WERI-Rb-1 (cell line): ENCODE measurements around the gene LIFR.

ENCODE experiments used
- DNase-seq: peaks from one replicate; pipeline ENCODE4 v3.0.0-alpha.2; 2020
- H3K27ac ChIP-seq: fragments of 250-450 bp; sonication (Bioruptor Pico); 2 replicates; pipeline ENCODE4 v1.5.1; 2020; ENCODE audit warnings: mild to moderate bottlenecking, moderate library complexity
- H3K27me3 ChIP-seq: fragments of 250-450 bp; sonication (Bioruptor Pico); 2 replicates; pipeline ENCODE4 v1.5.1; 2021; ENCODE audit warnings: mild to moderate bottlenecking, low read depth, moderate library complexity; ENCODE audit not compliant: insufficient read depth, severe bottlenecking
- H3K36me3 ChIP-seq: fragments of 250-450 bp; sonication (Bioruptor Pico); 2 replicates; pipeline ENCODE4 v1.5.1; 2020; ENCODE audit warnings: mild to moderate bottlenecking, moderate library complexity
- H3K4me3 ChIP-seq: 2 replicates; pipeline ENCODE4 v1.5.1; 2011; ENCODE audit warnings: low read depth, mild to moderate bottlenecking, control low read depth, low read length
- H3K9me3 ChIP-seq: fragments of 250-450 bp; sonication (Bioruptor Pico); 2 replicates; pipeline ENCODE4 v1.5.1; 2021; ENCODE audit warnings: mild to moderate bottlenecking, moderate library complexity; ENCODE audit not compliant: severe bottlenecking
- TF ChIP-seq, protein P1 (sequence below): IDR thresholded peaks from 2 replicates; pipeline ENCODE4 v1.5.1; 2011; ENCODE audit warnings: low read depth, mild to moderate bottlenecking, control low read depth, inconsistent platforms, low read length

Gene LIFR

DNA sequence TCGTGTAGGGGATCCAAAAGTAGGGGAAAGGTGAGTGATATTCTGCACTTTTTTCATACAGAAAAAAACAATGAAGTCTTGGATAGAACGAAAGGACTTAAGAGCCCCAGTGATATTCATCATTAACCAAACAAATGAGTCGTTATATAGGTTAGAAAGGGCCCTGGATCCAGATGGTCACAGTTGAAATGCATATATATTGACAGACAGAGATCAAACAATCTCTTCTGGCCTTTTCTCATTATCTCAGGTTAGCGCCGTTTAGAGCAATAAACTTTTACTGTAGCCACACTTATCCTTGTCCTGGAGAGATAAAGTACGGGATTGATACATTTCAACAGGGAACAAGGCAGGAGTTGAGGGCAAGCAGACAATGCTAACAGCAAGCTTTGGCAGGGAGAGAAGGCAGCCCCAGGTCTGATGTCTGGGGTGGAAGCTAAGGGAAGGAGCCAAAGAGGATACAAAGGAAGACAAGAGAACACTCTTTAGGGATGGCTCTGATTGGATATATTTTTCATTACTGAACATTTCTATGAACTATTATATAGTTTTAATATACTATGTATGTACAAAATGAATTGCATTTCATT, 77.0 kb downstream of the LIFR start:
- no peak for DNase-seq
- Histone ChIP-seq H3K4me3 (no peak overlapping the region; the same call in 1 of the 2 replicates), H3K9me3 (no peaks in the 10 kb centered on the region)

DNA sequence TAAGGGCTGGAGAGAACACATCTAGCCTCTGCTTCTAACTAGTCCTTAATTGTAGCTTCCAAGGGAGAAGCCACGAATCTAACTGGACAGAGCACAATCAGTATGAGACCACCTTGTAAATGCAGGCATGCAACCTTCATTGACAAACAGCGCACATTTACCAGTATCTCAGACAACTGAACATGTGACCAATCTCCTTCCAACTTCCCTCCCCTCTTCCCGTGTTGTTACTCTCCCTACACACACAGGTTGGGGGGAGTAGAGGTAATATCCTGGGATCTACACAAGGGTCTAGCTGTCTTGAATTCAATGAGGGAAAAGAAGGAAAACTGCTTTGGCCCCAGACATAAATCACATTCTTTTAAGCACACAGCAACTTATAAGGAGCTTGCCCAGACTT, 77.6 kb downstream of the LIFR start:
- no peaks in the 10 kb centered on the region for H3K27me3 ChIP-seq
- H3K4me3 ChIP-seq, result no peak overlapping the region; the same call in 1 of the 2 replicates
- H3K9me3 ChIP-seq, result no peaks in the 10 kb centered on the region
- DNase-seq, result no peak
- H3K36me3 ChIP-seq, result no peaks in the 10 kb centered on the region
- H3K27ac ChIP-seq, result no peak overlapping the region; the same call in 1 of the 2 replicates
- TF ChIP-seq, protein P1, sequence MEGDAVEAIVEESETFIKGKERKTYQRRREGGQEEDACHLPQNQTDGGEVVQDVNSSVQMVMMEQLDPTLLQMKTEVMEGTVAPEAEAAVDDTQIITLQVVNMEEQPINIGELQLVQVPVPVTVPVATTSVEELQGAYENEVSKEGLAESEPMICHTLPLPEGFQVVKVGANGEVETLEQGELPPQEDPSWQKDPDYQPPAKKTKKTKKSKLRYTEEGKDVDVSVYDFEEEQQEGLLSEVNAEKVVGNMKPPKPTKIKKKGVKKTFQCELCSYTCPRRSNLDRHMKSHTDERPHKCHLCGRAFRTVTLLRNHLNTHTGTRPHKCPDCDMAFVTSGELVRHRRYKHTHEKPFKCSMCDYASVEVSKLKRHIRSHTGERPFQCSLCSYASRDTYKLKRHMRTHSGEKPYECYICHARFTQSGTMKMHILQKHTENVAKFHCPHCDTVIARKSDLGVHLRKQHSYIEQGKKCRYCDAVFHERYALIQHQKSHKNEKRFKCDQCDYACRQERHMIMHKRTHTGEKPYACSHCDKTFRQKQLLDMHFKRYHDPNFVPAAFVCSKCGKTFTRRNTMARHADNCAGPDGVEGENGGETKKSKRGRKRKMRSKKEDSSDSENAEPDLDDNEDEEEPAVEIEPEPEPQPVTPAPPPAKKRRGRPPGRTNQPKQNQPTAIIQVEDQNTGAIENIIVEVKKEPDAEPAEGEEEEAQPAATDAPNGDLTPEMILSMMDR, result no peak

More for the DNA sequence above, 77.0 kb downstream of the LIFR start:
- TF ChIP-seq, protein P1, result no peak
- peak overlapping the region; percentile 4; the same call in 1 of the 2 replicates for H3K27ac ChIP-seq
- H3K27me3 ChIP-seq, result no peaks in the 10 kb centered on the region
- no peaks in the 10 kb centered on the region for H3K36me3 ChIP-seq

DNA sequence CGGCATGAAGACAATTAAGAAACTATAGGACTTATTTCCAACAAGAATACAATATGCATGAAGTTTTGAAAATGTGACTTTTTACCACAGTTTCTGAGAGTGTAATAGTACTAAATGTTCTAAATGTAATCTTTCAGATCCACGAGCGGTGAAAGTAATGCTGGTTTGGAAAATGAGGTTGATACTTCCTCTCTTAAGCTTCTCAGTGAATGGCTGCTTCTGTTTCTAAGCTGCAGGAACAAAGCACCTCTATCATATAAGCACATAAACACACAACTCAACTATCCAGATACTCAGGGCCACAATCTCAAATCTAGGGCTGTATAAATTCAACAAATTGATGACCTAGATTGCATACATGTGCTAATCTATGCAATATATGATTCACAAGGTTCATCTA, 78.3 kb downstream of the LIFR start:
- Histone ChIP-seq H3K27ac (no peak overlapping the region), H3K9me3 (no peaks in the 10 kb centered on the region)

DNA sequence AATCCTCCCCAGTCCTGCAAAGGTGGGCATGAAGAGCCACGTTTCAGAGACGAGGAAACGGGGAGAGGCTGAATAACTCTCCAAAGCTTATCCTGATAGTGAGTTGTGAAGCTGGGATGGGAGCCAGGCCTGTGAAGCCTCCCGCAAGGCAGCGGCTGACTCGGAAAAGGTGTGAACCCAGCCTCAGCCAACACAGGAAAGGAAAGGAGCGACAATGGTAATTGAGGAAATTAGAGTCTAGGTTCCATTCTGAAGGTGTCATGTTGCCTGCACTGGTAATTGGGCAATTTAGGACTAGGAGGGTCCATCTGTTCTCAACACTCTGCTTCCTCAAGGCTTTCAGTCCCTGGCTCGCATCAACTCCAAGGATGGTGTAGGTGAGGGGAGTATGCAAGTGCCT, 83.4 kb downstream of the LIFR start:
- Histone ChIP-seq H3K27me3 (no peaks in the 10 kb centered on the region), H3K9me3 (no peaks in the 10 kb centered on the region), H3K36me3 (no peaks in the 10 kb centered on the region), H3K27ac (no peak overlapping the region), H3K4me3 (no peak overlapping the region)
- no peak for DNase-seq
- TF ChIP-seq, protein P1, result no peak

More for the DNA sequence above, 78.3 kb downstream of the LIFR start:
- Histone ChIP-seq H3K36me3 (no peaks in the 10 kb centered on the region), H3K27me3 (no peaks in the 10 kb centered on the region), H3K4me3 (no peak overlapping the region)
- TF ChIP-seq, protein P1, result no peak
- DNase-seq, result no peak

DNA sequence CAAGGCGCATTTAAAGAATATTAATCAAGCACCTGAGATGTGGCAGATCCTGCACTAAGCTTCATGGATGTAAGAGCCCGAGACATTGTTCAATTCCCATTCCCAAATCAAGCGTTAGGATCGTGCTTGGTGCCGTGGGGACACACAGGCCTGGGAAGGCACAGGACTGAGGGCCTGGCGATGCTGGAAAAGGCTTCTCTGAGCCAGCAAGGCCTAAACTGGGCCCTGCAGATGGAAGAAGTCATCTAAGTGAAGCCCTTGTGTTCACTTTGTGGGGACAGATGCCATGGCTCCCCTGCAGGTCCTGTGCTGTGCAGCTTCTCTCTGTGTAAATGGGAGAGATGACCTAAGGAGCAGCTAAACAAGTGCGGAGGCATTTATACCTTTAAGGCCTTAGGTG, 83.9 kb downstream of the LIFR start:
- DNase-seq, result no peak
- no peaks in the 10 kb centered on the region for H3K36me3 ChIP-seq
- H3K27ac ChIP-seq, result no peak overlapping the region
- TF ChIP-seq, protein P1, result no peak
- H3K27me3 ChIP-seq, result no peaks in the 10 kb centered on the region
- H3K9me3 ChIP-seq, result no peaks in the 10 kb centered on the region
- no peak overlapping the region for H3K4me3 ChIP-seq

DNA sequence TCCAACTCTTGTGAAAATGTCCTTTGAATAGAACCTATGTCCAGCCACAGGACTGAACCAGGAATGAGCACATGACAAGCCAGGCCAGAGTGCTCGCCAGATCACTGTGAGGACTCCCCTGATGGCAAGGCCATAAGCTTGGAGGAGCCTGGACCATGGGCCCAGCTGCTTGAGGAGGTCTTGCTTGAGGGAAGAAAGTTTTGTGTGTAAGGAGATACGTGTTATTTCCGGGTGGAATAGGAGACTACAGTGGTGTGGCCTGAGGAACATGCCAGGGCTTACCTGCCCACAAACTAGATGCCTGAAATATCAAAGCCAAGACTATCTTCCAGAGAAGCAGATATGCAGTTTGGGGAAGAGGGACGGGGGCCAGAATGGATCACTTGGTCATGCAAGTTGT, 84.7 kb downstream of the LIFR start:
- Histone ChIP-seq H3K36me3 (no peaks in the 10 kb centered on the region; the same call in 1 of the 2 replicates), H3K9me3 (no peaks in the 10 kb centered on the region), H3K4me3 (no peak overlapping the region), H3K27ac (no peak overlapping the region), H3K27me3 (no peaks in the 10 kb centered on the region)
- DNase-seq, result no peak
- TF ChIP-seq, protein P1, result no peak
